NCI-H2196 treated with DMSO at 0.1 percent for 48 hours (cell line): Measurements from ENCODE around the gene AFM.
"Not testable (repeated sequence)": the region's sequence is repeated elsewhere in the genome, so short reads cannot be mapped to it uniquely, and the experiment has no call there.

Experiments
- DNase-seq: peaks from one replicate; lab custom pipeline; 2025; ENCODE audit not compliant: unreplicated experiment; lab: John Stamatoyannopoulos, UW

The AFM gene

DNA sequence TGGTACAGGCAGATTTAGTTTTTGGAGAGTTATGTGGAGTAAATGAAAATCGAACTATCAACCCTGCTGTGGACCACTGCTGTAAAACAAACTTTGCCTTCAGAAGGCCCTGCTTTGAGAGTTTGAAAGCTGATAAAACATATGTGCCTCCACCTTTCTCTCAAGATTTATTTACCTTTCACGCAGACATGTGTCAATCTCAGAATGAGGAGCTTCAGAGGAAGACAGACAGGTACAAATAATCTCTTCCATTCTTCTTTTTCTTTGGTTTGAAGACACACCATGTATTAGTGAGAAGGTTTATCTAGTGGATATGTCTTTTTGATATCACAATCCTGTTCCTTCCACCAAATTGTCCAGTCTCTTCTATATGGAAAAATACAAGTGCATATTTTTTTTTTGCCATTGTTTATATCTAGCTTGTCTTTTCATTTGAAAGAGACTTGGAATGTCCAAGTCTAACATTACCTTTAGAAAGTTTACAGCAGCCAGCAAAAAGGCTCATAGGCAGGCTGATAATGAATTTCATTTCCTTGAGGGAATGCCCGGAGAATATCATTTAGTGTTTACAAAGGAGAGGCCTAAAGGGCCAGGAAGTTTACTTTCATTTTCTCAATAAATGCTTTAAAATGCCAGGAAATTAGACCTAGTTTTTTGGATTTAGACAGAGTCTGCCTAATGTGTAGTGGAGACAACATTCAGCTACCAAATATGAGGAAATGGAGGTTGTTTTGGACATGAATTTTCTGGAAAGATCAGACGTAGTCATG lies 18.6 kb downstream of the AFM start:
- DNase-seq = no peak

DNA sequence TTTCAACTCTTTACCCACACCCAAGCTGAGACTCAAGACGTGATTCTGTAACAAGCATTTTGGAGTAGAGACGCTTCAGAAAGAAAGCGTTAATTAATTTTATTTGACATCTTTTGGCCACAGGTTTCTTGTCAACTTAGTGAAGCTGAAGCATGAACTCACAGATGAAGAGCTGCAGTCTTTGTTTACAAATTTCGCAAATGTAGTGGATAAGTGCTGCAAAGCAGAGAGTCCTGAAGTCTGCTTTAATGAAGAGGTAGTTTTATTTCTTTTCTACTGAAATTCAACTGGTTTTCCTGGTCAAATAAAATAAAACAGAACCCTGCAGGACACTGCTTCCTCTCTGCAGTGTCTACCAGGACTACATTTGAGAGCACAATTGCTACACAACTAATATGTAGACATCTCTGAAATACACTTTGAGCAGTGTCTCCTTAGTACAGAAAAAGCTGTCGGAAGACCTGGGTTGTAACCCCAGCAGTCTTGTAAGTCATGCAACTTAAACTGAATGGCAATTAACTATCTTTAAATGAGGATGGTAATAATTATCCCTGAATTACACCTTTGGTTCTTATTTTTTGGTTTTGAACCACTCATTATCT lies 20.2 kb downstream of the AFM start:
- no peak for DNase-seq

DNA sequence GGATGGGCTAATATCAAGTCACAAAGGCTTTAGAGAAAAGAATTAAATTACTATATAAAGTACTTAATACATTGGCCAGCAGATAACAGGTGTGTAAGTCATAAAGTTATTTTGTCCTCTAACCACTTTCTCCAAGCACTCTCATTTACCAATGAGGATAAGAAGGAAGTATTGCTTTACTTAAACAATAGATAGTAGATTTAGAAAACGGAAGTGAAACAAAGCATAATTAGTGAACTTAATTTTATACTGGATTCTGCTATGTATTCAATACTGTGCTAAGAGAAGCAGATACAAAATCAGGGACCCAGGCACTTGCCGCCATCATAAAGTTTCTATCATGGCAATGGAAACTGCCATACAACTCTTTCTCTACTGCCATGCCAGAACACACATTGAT lies 24.0 kb downstream of the AFM start:
- DNase-seq = no peak

DNA sequence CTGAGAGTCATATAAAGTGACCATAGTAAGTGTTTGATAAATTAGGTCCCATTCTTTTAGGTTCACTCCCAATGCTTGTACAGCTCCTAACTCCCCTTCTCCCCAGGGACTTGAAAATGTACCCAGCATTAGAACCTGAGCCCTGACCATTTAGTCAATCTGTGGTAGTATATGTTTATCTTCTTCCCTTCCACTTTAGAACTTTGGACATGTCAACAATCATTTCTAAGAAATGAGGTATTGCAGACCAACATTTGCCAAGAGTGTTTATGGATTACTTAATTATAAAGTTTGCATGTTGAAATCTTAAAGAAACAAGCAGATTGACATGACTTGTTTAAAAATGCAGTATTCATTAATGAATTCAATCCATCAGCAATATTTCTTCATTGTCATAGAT lies 26.0 kb downstream of the AFM start:
- no peak for DNase-seq

DNA sequence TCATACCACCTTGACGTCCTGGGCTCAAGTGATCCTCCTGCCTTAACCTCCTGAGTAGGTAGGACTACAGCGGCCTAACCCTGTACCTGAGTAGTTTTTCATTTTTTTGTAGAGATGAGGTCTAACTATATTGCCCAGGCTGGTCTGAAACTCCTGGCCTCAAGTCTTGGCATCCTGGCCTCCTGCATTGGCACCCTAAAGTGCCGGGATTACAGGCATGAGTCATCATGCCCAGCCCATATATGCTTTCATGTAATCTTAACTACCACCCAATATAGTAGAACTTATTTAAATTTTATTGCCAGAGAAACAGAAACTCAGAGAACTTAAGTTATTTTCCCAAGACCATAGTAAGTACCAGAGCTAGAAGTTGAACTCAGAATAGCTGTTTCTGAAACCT lies 27.1 kb downstream of the AFM start:
- no peak for DNase-seq

DNA sequence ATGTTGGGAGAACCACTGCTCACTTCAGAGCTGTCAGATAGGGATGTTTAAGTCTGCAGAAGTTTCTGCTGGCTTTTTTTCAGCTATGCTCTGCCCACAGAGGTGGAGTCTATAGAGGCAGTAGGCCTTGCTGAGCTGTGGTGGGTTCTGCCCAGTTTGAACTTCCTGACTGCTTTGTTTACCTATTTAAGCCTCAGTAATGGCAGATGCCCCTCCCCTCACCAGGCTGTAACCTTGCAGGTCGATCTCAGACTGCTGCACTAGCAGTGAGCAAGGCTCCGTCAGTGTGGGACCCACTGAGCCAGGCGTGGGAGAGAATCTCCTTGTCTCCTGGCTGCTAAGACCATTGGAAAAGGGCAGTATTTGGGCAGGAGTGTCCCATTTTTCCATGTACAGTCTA lies 36.8 kb downstream of the AFM start:
- DNase-seq = no peak

DNA sequence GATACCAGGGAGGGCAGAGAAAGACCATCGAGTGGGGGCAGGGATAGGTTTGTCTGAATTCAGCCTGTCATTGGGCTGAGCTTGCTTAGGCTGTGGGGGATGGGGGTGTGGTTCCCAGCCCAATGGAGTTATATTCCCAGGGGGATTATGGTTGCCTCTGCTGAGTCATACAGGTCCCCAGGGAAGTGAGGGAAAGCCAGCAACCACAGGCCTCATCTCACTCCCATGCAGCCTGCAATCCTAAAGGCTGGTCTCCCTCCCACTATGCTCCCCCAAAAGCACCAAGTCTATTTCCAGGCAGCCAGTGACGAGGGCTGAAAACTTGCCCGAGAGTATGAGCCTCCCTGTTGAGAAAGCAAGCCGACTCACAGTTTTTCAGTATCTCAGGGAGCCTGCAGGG lies 39.3 kb downstream of the AFM start:
- no peak for DNase-seq

DNA sequence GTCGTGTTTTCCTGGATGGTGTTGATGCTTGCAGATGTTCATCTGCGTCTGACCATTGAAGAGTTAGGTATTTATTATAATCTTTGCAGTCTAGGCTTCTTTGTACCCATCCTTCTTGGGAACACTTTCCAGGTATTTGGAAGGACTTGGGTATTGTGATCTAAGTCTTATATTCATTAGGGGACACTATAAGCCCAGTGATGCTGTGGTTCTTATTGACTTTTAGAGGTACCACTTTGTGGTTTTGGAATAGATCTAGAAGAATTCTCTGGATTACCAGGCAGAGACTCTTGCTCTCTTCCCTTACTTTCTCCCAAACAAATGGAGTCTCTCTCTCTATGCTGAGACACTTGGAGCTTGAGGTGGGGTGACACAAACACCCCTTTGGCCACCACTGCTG lies 41.6 kb downstream of the AFM start:
- no peak for DNase-seq

DNA sequence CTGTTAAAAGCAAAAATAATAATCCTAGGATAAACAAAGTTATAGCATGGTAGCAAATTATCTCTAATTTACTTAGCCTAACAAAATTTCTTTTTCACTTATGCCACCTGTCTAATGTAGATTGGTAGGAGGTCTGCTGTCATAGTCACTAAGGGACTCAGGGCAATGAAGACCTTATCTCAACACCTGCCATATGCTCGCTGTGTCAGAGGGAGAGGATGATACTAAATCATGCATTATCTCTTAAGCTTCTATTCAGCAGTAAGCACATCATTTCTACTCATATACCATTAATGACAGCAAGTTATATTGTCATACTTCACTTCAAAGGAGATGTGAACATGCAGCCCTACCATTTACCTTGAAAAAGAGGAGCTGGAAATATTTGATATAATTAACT lies 44.1 kb downstream of the AFM start:
- no peak for DNase-seq

DNA sequence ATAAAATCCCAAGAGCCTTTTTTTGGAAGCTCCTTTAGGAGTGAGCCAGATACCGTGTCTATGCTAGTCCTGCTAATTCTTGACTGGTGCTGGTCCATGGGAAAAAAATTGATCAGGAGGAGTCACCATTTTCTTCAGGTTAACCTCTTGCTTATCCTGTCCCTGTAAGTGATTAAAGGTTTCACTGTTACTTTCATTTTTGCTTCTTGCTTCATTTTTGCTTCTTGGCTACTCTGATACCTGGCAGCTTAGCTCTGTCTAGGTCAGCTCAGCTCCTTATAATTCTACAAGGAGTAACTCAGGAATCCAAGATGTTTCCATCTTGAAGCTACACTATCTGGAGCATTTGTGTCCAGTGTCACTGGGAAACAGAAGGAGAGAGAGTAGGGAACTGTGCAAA lies 45.7 kb downstream of the AFM start:
- no peak for DNase-seq

DNA sequence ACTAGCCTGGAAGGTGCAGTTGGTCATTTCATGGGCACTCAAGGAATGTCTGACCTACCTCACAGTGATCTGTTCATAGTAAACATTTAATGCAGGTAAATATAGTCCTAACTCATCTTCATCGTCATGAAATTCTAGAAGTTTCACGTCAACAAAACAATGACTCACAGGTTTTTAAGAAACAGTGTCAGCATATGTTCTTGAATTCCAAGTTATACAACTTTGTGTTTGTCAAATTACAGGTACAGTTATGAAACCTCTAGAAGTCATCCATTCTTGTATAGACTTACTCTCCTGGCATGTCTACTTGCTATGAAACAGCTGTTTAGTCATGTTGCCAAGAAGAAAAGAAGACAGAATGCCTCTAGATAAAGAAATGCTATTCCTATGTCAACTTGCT lies 46.6 kb downstream of the AFM start:
- no peak for DNase-seq

DNA sequence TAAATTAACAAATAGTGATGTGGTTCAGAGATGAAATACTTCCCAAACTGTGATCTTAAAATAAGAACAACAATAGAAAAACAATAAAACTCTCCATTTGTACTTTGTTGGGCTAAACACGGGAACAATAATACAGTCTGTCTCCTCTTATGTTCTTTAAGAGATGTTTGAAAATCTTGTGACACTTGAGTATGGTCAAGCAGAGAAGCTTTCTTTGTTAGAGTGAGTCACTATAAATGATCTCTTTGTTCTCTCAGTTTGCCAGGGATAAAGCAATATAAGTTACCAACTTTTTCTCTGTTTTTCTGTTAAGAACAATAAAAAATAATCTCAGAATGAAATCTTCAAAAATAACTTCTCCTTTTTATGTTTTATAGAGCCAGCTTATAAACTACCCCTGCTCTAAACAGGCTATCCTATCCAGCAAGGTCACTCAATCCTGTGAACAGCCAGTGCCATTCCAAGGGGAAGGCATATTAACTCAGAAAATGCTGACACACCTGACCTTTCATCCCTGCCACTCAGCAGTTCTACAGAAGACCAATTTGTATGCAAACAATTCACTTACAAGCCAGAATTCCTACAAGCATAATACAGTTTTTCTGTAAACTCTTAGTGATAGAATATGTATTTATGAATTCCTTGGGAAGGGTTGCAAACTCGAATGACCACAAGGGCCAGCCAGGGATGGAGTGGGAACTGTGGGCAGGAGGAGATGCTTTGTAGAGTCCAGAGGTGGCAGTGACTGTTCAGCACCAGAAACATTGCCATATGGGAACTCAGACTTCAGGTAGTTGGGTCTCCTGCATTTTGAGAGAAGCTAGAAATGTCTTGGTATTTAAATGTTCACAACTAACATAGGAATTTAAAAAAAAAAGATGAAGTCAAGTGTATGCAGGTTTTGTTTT lies 52.2 kb downstream of the AFM start:
- no peak for DNase-seq

DNA sequence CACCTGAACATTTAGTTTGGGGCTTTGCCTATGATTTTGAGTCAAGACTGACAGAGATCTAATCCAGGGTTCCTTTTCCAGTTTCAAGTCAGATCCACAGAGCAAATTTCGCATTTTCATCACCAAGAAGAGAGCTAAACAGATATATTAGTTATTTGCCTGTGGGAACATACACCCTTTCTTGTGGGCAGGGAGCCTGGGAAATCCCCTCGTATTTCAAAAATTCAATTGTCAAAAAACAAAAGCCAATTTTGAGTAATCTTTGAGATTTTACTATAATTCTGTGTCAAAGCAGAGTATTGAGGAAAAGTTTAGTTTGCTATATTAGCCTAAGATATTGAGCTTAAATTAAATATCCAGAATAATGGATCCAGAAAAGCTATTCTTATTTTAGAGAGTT lies 56.6 kb downstream of the AFM start:
- no peak for DNase-seq

DNA sequence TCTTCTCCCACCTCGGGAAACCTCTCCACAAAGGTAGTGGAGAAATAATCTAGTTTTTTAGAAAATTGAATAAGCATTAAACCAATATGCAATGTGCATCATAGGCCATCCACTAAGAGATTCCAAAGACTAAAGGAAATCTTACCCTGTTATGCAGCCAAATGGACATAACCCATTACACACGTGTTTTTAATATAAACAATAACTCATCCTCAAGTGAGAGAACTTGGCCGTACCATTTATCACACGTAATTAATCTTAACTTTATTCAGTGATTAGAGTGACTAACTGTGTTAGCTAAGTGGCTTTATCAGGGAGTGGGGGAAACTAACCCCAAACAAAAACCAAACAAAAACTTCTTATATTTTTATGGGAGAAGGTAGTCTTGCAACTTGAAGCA lies 57.8 kb downstream of the AFM start:
- DNase-seq = no peak

DNA sequence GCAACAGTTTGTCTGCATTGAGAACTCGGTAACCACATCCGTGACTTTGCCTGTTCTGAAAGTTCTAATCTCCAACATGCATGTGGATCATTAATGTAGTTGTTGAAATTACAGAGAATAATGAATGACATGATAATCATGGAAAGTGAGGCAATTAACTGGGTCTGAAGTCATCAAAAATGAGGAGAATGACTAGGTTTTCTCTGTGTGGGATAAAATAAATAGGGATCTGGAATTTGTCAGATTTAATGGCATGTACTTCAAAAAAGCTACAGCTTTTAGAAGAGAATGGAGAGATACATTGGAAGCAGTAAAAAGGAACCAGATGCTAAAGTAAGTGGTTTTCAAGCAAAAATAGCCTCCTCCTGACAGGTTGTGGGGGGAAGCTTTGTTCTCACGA lies 59.3 kb downstream of the AFM start:
- DNase-seq = no peak

DNA sequence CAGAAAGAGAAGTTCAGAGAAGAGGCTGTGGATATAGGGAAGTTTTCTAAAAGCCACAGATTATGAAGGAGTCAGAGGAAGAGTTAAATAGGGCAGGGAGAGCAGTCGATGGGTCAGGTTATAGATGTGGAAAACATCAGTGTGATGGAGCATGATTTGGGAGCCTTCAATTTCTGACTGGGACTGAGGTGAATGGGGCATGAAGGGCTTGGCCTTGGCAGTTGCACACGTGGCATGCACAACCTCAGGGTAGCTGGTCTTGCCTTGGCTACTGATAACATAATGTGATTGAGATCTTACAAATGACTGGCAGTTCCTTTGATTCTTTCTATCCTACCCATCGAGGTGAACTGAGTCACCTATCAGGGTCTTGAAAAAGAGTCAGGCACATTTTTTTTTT lies 59.7 kb downstream of the AFM start:
- DNase-seq = no peak

DNA sequence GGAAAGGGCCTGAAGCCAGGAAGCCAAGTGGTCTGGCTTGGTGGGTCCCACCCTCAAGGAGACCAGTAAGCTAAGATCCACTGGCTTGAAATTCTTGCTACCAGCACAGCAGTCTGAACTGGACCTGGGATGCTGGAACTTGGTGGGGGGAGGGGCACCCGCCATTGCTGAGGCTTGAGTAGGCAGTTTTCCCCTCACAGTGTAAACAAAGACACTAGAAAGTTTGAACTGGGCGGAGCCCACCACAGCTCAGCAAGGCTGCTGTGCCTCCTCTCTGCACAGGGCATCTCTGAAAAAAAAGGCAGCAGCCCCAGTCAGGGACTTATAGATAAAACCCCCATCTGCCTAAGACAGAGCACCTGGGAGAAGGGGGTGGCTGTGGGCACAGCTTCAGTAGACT lies 63.1 kb downstream of the AFM start:
- no peak for DNase-seq

DNA sequence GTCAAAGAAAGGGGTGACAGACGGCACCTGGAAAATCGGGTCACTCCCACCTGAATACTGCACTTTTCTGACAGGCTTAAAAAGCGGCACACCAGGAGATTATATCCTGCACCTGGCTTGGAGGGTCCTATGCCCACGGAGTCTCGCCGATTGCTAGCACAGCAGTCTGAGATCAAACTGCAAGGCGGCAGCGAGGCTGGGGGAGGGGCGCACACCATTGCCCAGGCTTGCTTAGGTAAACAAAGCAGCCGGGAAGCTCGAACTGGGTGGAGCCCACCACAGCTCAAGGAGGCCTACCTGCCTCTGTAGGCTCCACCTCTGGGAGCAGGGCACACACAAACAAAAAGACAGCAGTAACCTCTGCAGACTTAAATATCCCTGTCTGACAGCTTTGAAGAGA lies 69.3 kb downstream of the AFM start:
- DNase-seq = not testable (repeated sequence)
